Common myeloid progenitor, CD34-positive (primary cell): ENCODE results near the gene PTPA.

Experiments used
- CTCF ChIA-PET: fragments of 350-600 bp; sonication (Branson Sonifier 250); formaldehyde crosslinking; loops from one replicate; lab custom pipeline; 2021; ENCODE audit warnings: antibody characterized with exemption; lab: Charles Lee
- POLR2A ChIA-PET: fragments of 350-600 bp; sonication (Branson Sonifier 250); formaldehyde crosslinking; loops from one replicate; lab custom pipeline; 2021; ENCODE audit warnings: antibody characterized with exemption; lab: Charles Lee
- DNase-seq, 3 donors: peaks; one replicate each; pipeline versions ENCODE4 v3.0.0 to v3.0.0-alpha.2; 2013
- H3K27ac ChIP-seq, 2 experiments: 1 replicate in 1 of 2; 2 replicates in 1 of 2; pipeline ENCODE4 v1.7.0; 2013; ENCODE audit warnings: inconsistent platforms in 2 of 2, low read length in 2 of 2, mild to moderate bottlenecking in 2 of 2, low read depth in 1 of 2, moderate library complexity in 1 of 2; ENCODE audit not compliant: severe bottlenecking in 2 of 2, insufficient read depth in 1 of 2, poor library complexity in 1 of 2
- H3K27me3 ChIP-seq, 5 experiments: replicated peaks in 2 of 5; 1 replicate in 3 of 5; 2 replicates in 2 of 5; pipeline versions ENCODE4 v1.6.1 to v1.7.0; 2013; ENCODE audit warnings: low read length in 4 of 5, mild to moderate bottlenecking in 2 of 5, moderate library complexity in 2 of 5, inconsistent platforms in 1 of 5; ENCODE audit not compliant: insufficient read depth in 5 of 5, control insufficient read depth in 4 of 5
- H3K36me3 ChIP-seq, 4 experiments: 1 replicate in 2 of 4; 2 replicates in 2 of 4; pipeline versions ENCODE4 v1.6.1 to v1.7.0; 2013; ENCODE audit warnings: low read length in 3 of 4, control low read depth in 1 of 4, mild to moderate bottlenecking in 1 of 4; ENCODE audit not compliant: control insufficient read depth in 4 of 4, insufficient read depth in 4 of 4
- H3K4me1 ChIP-seq, 4 experiments: 1 replicate in 3 of 4; 2 replicates in 1 of 4; pipeline versions ENCODE4 v1.6.1 to v1.7.1; 2013; ENCODE audit warnings: low read length in 3 of 4, mild to moderate bottlenecking in 3 of 4, control low read depth in 1 of 4, inconsistent platforms in 1 of 4, moderate library complexity in 1 of 4; ENCODE audit not compliant: control insufficient read depth in 4 of 4, insufficient read depth in 4 of 4; ENCODE audit errors: control extremely low read depth in 1 of 4
- H3K4me3 ChIP-seq, 7 experiments: 1 replicate in 4 of 7; 2 replicates in 3 of 7; pipeline versions ENCODE4 v1.5.1 to v1.7.0; 2013; ENCODE audit warnings: mild to moderate bottlenecking in 7 of 7, low read length in 6 of 7, moderate library complexity in 6 of 7, inconsistent platforms in 2 of 7, low read depth in 2 of 7, control low read depth in 1 of 7; ENCODE audit not compliant: insufficient read depth in 4 of 7, control insufficient read depth in 1 of 7; ENCODE audit errors: extremely low read depth in 1 of 7
- H3K9me3 ChIP-seq, 5 experiments: 1 replicate in 4 of 5; 2 replicates in 1 of 5; pipeline versions ENCODE4 v1.6.1 to v1.7.1; 2013; ENCODE audit warnings: low read length in 4 of 5, mild to moderate bottlenecking in 2 of 5, inconsistent platforms in 1 of 5, low read depth in 1 of 5, moderate library complexity in 1 of 5; ENCODE audit not compliant: control insufficient read depth in 4 of 5, insufficient read depth in 2 of 5; ENCODE audit errors: control extremely low read depth in 1 of 5
- WGBS: methylation state at CpG from one replicate; pipeline ENCODE4 v1.1.5; 2013; ENCODE audit not compliant: insufficient coverage; 5-methylcytosine and 5-hydroxymethylcytosine counted together

Gene PTPA

GRCh38 chr9:129197978-129198318 is 86.7 kb downstream of the PTPA start:
- H3K27me3 ChIP-seq, result peaks cover 0 to 4% (median 0%) of the 10 kb centered on the region in 5 experiments
- H3K4me1 ChIP-seq, result peaks cover 0 to 11% (median 6%) of the 10 kb centered on the region in 4 experiments
- no peaks in the 10 kb centered on the region for H3K36me3 ChIP-seq
- no peak overlapping the region for H3K27ac ChIP-seq
- CTCF ChIA-PET, result interaction anchor here (1.0 to 1.6 kb wide), 2 partner anchors 17 to 28 kb away, joined by 3 to 6 read pairs; no protein-coding TSS in a partner anchor
- DNase-seq, result no peak
- H3K4me3 ChIP-seq, result peak overlapping the region in 1 of 7 experiments; percentile 52
- 75% methylated on average over 6 of the region's 8 CpGs for WGBS
- POLR2A ChIA-PET, result interaction anchor here (1.8 kb wide), 1 partner anchor 20 kb away, joined by 7 read pairs; the partner anchor contains the start of gene IER5L
- no peaks in the 10 kb centered on the region for H3K9me3 ChIP-seq
